Limb (tissue), 2 donors: ENCODE results near the gene MAPK8IP3.

Experiments
- DNase-seq, 2 donors: peaks; one replicate each; pipeline ENCODE4 v3.0.0-alpha.2; 2016; ENCODE audit errors: extremely low spot score in 2 of 2

MAPK8IP3 gene

GRCh38 chr16:1762196-1762878 lies 56.3 kb downstream of the MAPK8IP3 start:
- peak in 1 of 2 donors; percentile 19 for DNase-seq

GRCh38 chr16:1762879-1763520 lies 57.0 kb downstream of the MAPK8IP3 start:
- DNase-seq: no peak

GRCh38 chr16:1763521-1764511 lies 57.8 kb downstream of the MAPK8IP3 start:
- DNase-seq: peak in 1 of 2 donors; percentile 74

GRCh38 chr16:1764971-1765370 lies 59.0 kb downstream of the MAPK8IP3 start:
- no peak for DNase-seq

GRCh38 chr16:1765826-1766225 lies 59.8 kb downstream of the MAPK8IP3 start:
- no peak for DNase-seq

- no peak for DNase-seq
Observed at GRCh38 chr16:1766231-1766630, 60.2 kb downstream of the MAPK8IP3 start.

- no peak for DNase-seq
Observed at GRCh38 chr16:1766701-1767100, 60.7 kb downstream of the MAPK8IP3 start.

GRCh38 chr16:1767116-1767994 lies 61.4 kb downstream of the MAPK8IP3 start:
- no peak for DNase-seq

- DNase-seq: no peak
Observed at GRCh38 chr16:1768061-1768766, 62.2 kb downstream of the MAPK8IP3 start.

GRCh38 chr16:1768767-1769401 lies 62.9 kb downstream of the MAPK8IP3 start:
- no peak for DNase-seq

GRCh38 chr16:1769402-1770300 lies 63.7 kb downstream of the MAPK8IP3 start:
- DNase-seq: no peak

GRCh38 chr16:1770328-1771187 lies 64.6 kb downstream of the MAPK8IP3 start:
- DNase-seq: no peak

- DNase-seq: peak; percentile 49 to 86
Observed at GRCh38 chr16:1771188-1771863, 65.3 kb downstream of the MAPK8IP3 start, which contains the start of gene NME3. Gene NME3 (minus strand): TSS chr16:1771543. CDS start chr16:1771534, 9 bp downstream.

GRCh38 chr16:1771864-1772361 lies 65.9 kb downstream of the MAPK8IP3 start:
- DNase-seq: no peak

- DNase-seq: peak in 1 of 2 donors; percentile 68
Observed at GRCh38 chr16:1772362-1772907, 66.4 kb downstream of the MAPK8IP3 start, which contains the start of gene EME2. Gene EME2 (plus strand): TSS chr16:1772810. CDS start chr16:1773228, 418 bp downstream.

GRCh38 chr16:1772908-1773702 lies 67.1 kb downstream of the MAPK8IP3 start, which contains the start of gene MRPS34:
Gene MRPS34 (minus strand): TSS chr16:1773134. CDS start chr16:1773119, 15 bp downstream.
- peak; percentile 72 to 92 for DNase-seq
